ENCODE results near the gene GALR1.

The GALR1 gene

DNA sequence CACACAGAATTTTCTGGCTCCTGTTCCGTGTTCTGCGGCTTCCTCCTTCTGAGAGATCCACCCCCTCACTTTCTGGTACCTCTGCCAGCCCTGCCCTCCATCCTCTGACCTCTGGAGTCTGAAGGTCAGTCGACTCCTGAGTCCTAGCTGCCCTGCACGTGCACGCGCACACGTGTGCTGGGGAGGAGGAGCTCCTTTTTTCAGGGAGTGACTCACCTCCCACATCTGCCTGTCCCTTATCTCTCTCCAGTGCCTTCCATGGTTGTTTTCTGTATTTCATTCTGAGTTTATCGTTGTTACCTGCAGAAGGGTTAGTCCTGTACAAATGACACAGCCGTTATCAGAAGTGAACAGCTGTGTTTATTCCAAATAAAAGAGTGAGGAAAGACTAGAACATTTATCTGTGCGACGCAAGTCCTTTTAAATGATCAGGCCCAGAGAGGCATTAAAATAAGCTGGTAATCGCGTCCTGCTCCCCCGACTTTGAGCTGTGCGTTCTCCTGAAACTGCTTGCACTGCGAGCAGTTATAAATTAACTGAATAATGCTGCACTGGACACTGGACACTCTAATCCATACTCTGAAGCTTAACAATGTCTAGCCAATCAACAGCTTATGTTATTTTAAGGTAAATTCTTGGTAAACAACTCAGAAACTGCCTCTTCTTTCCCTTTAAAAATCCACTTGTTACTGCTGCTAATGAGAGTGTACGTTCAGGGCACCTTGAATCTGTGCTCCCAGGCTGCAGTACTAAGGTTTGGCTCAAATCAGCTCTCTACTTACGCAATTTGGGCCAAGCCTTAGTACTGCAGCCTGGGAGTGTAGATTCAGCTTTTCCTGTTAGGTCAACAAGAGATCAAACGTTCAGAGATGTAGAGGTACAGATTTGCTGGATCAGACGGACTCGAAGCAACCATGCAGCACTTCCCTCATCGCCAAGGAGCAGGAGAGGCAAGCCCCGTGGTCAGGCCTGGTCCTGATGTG, 72.5 kb downstream of the GALR1 start:
- no peak for DNase-seq (ENCODE audit: low read depth)

DNA sequence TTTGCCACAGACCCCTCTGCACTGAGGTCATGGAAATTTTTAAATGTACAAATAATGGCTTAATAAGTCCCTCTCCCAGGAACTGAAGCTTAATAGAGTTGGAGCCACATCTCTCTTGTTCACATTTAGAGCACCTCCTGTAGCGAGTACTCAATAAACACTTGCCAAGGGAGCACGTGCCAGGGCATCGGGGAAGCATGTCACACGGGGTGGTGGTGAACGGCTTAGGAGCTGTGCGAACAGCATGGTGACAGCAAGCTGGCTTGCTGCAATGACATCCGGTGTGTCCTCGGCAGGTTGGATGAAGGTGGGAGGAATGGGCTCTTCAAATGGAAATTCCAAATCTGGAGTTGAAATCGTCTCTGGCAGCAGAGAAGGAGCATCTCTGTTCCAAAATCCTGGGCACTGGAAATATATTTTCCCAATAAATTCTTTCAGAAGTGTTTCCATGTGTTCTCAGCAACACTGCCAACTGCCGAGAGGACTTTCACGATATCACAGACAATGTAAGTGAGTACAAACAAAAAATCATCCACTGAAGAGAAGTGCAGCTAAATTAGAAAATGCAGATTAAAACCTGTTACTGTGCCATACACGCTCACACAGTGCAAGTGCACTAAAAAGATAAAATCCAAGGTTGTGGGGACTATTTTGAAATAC, 74.1 kb downstream of the GALR1 start:
- no peak for DNase-seq (ENCODE audit: low read depth)

All from T-helper 22 cell (primary cell).